ENCODE measurements around the gene DEFB108B. TPM values are rescaled to one million over a fixed set of nuclear protein-coding genes. Genes with fewer than 3 reads are reported as not detected.
A peak's percentile ranks its signal among the peaks of the same experiment; 100 is the strongest.
"Not testable (repeated sequence)": the region's sequence is repeated elsewhere in the genome, so short reads cannot be mapped to it uniquely, and the experiment has no call there.

The DEFB108B gene, protein sequence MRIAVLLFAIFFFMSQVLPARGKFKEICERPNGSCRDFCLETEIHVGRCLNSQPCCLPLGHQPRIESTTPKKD
- total RNA-seq (2021) (not detected in 3 replicates), Bru-seq, nascent RNA (not detected)
- long read RNA-seq, experiment 1 = 0 reads
- long read RNA-seq, experiment 2 = 0 reads
- long read RNA-seq, experiment 3 = 0 reads

DNA sequence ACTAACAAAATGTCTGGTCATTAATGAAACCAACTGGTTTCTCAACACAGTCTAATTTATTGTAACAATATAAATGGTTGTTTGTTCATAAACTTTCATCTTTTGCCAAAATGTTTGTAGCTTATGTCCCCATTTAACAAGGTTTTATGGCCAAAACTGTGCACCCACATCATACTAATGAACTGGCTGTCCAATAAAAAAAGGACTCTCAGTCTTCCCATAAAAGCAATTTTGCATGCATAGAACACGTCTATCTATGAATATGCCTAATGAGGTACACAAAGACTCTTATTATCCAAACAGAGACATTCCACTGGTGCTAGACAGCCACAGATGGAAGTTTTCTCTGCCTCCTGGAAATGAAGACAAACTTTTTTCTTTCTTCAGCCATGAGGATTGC is at the start of gene DEFB108B:
DEFB108B (plus strand) TSS at position 390 of the 400 bp plus-strand sequence; CDS start at position 390, 0 bp downstream.
- CTCF ChIA-PET; H3K4me1 Mint-ChIP-seq; POLR2A ChIA-PET; DNase-seq (ENCODE audit: low spot score); H3K27me3 Mint-ChIP-seq (ENCODE audit: low read depth); H3K4me3 Mint-ChIP-seq; ATAC-seq; H3K27ac Mint-ChIP-seq: not testable (repeated sequence)
- Mint-ChIP-seq H3K9me3 (peaks cover 33% of the 10 kb centered on the region), H3K36me3 (peaks cover 15% of the 10 kb centered on the region)

DNA sequence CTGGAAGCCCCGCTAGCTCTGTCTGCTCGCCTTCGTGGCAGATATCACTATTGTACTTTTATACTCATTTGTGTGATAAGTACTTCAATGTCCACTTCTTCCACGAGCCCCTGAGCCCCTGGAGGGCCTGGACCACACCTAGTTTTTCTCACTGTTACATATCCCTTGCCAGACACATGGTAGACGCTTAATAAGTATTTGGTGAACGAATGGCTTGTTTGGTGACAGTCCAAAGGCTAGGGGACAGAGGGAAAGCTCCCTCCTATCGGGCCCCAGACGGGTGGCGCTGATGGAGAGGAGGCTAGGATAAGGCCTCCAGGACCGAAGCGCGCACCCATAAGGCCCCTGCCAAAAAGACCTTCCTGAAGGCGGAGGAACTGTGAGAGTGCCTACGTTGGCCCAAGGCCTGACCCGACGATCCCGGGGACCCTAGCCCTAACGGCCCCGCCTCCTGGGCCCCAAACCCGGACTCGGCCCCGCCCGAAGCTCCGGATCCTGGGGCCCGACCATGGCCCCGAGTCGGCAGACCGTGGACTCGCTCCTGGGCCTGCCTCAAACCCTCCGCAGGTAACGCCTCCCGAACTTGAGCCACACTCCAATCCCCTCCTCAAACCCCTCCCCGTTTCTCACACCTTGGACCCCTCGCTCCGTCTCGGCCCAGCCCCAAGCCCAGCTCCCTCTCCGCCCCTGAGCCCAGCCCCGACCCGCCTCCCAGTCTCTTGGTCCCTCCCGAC is 46.7 kb upstream of the DEFB108B start:
- POLR2A ChIA-PET; H3K36me3 Mint-ChIP-seq; H3K9me3 Mint-ChIP-seq; H3K27me3 Mint-ChIP-seq (ENCODE audit: low read depth): not testable (repeated sequence)
- TF ChIP-seq FOXP1 (CRISPR knock-in tag; IDR thresholded peaks at IDR 0.05; ENCODE audit: borderline replicate concordance) = peak; percentile 18; the same call in 1 of the 2 replicates
- TF ChIP-seq, protein P1, sequence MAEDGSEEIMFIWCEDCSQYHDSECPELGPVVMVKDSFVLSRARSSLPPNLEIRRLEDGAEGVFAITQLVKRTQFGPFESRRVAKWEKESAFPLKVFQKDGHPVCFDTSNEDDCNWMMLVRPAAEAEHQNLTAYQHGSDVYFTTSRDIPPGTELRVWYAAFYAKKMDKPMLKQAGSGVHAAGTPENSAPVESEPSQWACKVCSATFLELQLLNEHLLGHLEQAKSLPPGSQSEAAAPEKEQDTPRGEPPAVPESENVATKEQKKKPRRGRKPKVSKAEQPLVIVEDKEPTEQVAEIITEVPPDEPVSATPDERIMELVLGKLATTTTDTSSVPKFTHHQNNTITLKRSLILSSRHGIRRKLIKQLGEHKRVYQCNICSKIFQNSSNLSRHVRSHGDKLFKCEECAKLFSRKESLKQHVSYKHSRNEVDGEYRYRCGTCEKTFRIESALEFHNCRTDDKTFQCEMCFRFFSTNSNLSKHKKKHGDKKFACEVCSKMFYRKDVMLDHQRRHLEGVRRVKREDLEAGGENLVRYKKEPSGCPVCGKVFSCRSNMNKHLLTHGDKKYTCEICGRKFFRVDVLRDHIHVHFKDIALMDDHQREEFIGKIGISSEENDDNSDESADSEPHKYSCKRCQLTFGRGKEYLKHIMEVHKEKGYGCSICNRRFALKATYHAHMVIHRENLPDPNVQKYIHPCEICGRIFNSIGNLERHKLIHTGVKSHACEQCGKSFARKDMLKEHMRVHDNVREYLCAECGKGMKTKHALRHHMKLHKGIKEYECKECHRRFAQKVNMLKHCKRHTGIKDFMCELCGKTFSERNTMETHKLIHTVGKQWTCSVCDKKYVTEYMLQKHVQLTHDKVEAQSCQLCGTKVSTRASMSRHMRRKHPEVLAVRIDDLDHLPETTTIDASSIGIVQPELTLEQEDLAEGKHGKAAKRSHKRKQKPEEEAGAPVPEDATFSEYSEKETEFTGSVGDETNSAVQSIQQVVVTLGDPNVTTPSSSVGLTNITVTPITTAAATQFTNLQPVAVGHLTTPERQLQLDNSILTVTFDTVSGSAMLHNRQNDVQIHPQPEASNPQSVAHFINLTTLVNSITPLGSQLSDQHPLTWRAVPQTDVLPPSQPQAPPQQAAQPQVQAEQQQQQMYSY (CRISPR knock-in tag; IDR thresholded peaks at IDR 0.05) = peak; percentile 34; the same call in 1 of the 2 replicates
- Mint-ChIP-seq H3K4me3 (peak overlapping the region; percentile 81), H3K27ac (peak overlapping the region; percentile 93), H3K4me1 (peaks cover 31% of the 10 kb centered on the region)
- ATAC-seq = peak; percentile 46
- peak; percentile 99 for DNase-seq (ENCODE audit: low spot score)
- CTCF ChIA-PET = interaction anchor here (0.6 to 1.2 kb wide), 7 partner anchors 14 to 397 kb away, joined by 3 to 8 read pairs (median 3); no protein-coding TSS in a partner anchor

DNA sequence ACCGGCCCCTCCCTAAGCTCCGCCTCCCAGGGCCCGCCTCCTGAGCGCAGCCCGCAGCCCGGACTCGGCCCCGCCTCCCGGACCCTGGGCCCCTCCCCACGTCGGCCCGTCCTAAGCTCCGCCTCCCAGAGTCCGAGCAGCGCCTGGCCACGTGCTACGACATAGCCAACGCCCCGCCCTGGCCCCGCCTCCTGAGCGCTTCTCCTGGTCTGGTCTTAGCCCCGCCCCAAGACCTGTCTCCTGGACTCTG is 46.2 kb upstream of the DEFB108B start:
- H3K36me3 Mint-ChIP-seq; H3K27me3 Mint-ChIP-seq (ENCODE audit: low read depth); POLR2A ChIA-PET; H3K9me3 Mint-ChIP-seq: not testable (repeated sequence)
- peak; percentile 94 for ATAC-seq
- Mint-ChIP-seq H3K4me3 (peak overlapping the region; percentile 94), H3K27ac (peak overlapping the region; percentile 98), H3K4me1 (peaks cover 28% of the 10 kb centered on the region)
- DNase-seq (ENCODE audit: low spot score) = peak; percentile 100
- TF ChIP-seq, protein P2, sequence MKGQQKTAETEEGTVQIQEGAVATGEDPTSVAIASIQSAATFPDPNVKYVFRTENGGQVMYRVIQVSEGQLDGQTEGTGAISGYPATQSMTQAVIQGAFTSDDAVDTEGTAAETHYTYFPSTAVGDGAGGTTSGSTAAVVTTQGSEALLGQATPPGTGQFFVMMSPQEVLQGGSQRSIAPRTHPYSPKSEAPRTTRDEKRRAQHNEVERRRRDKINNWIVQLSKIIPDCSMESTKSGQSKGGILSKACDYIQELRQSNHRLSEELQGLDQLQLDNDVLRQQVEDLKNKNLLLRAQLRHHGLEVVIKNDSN (CRISPR knock-in tag; IDR thresholded peaks at IDR 0.05) = peak; percentile 77; the same call in 1 of the 2 replicates
- TF ChIP-seq, protein P3, sequence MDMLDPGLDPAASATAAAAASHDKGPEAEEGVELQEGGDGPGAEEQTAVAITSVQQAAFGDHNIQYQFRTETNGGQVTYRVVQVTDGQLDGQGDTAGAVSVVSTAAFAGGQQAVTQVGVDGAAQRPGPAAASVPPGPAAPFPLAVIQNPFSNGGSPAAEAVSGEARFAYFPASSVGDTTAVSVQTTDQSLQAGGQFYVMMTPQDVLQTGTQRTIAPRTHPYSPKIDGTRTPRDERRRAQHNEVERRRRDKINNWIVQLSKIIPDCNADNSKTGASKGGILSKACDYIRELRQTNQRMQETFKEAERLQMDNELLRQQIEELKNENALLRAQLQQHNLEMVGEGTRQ (CRISPR knock-in tag; IDR thresholded peaks at IDR 0.05) = peak; percentile 84
- CTCF ChIA-PET = interaction anchor here (0.7 to 1.2 kb wide), 6 partner anchors 13 to 397 kb away, joined by 3 to 8 read pairs (median 3); no protein-coding TSS in a partner anchor

DNA sequence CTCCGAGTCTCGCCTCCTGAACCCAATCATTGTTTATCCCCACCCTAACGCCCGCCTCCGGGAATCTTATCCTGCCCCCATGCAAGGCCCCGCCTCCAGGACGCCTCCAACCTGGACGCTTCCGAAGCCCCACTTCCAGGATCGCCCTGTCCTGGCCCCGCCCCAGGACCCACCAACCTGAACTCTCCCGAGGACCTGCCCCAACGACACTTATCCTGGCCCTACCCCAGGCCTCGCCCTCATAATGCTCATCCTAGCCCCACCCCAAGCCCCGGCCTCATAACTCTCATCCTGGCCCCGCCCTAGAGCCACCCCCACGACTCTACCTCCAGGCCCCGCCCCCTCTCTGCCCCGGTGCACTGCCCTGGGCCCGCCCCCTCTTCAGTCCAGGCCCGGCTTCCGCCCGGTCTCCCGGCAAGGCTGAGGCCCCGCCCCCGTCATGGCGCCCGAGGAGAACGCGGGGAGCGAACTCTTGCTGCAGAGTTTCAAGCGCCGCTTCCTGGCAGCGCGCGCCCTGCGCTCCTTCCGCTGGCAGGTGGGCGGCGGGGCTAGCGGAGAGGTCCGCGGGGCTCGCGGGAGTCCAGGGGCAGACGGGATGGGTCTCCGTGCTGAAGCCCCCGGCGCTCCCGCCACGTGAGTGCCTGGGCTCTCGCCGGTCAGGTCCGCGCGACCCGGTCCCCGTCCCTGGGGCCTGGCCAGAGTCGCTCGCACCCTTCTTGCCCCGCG is 45.7 kb upstream of the DEFB108B start:
- H3K9me3 Mint-ChIP-seq = no peaks in the 10 kb centered on the region
- H3K27ac Mint-ChIP-seq = peak overlapping the region; percentile 98
- peaks cover 28% of the 10 kb centered on the region for H3K4me1 Mint-ChIP-seq
- DNase-seq (ENCODE audit: low spot score) (peak; percentile 97), ATAC-seq (peak; percentile 91)
- no peaks in the 10 kb centered on the region; the same call in none of the 2 replicates for H3K27me3 Mint-ChIP-seq (ENCODE audit: low read depth)
- H3K4me3 Mint-ChIP-seq = peak overlapping the region; percentile 94
- CTCF ChIA-PET = interaction anchor here (0.7 to 1.2 kb wide), 4 partner anchors 13 to 396 kb away, joined by 3 to 8 read pairs (median 3); no protein-coding TSS in a partner anchor
- peaks cover 3% of the 10 kb centered on the region; the same call in 1 of the 2 replicates for H3K36me3 Mint-ChIP-seq
- POLR2A ChIA-PET = no interaction called here
- TF ChIP-seq, protein P2 (CRISPR knock-in tag; IDR thresholded peaks at IDR 0.05) = 0 out of 2 replicates have a peak, but pooled peaks have one; percentile 18
- TF ChIP-seq, protein P4, sequence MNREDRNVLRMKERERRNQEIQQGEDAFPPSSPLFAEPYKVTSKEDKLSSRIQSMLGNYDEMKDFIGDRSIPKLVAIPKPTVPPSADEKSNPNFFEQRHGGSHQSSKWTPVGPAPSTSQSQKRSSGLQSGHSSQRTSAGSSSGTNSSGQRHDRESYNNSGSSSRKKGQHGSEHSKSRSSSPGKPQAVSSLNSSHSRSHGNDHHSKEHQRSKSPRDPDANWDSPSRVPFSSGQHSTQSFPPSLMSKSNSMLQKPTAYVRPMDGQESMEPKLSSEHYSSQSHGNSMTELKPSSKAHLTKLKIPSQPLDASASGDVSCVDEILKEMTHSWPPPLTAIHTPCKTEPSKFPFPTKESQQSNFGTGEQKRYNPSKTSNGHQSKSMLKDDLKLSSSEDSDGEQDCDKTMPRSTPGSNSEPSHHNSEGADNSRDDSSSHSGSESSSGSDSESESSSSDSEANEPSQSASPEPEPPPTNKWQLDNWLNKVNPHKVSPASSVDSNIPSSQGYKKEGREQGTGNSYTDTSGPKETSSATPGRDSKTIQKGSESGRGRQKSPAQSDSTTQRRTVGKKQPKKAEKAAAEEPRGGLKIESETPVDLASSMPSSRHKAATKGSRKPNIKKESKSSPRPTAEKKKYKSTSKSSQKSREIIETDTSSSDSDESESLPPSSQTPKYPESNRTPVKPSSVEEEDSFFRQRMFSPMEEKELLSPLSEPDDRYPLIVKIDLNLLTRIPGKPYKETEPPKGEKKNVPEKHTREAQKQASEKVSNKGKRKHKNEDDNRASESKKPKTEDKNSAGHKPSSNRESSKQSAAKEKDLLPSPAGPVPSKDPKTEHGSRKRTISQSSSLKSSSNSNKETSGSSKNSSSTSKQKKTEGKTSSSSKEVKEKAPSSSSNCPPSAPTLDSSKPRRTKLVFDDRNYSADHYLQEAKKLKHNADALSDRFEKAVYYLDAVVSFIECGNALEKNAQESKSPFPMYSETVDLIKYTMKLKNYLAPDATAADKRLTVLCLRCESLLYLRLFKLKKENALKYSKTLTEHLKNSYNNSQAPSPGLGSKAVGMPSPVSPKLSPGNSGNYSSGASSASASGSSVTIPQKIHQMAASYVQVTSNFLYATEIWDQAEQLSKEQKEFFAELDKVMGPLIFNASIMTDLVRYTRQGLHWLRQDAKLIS (CRISPR knock-in tag; IDR thresholded peaks at IDR 0.05; ENCODE audit: borderline replicate concordance) = 0 out of 2 replicates have a peak, but pooled peaks have one; percentile 51
- TF ChIP-seq, protein P5, sequence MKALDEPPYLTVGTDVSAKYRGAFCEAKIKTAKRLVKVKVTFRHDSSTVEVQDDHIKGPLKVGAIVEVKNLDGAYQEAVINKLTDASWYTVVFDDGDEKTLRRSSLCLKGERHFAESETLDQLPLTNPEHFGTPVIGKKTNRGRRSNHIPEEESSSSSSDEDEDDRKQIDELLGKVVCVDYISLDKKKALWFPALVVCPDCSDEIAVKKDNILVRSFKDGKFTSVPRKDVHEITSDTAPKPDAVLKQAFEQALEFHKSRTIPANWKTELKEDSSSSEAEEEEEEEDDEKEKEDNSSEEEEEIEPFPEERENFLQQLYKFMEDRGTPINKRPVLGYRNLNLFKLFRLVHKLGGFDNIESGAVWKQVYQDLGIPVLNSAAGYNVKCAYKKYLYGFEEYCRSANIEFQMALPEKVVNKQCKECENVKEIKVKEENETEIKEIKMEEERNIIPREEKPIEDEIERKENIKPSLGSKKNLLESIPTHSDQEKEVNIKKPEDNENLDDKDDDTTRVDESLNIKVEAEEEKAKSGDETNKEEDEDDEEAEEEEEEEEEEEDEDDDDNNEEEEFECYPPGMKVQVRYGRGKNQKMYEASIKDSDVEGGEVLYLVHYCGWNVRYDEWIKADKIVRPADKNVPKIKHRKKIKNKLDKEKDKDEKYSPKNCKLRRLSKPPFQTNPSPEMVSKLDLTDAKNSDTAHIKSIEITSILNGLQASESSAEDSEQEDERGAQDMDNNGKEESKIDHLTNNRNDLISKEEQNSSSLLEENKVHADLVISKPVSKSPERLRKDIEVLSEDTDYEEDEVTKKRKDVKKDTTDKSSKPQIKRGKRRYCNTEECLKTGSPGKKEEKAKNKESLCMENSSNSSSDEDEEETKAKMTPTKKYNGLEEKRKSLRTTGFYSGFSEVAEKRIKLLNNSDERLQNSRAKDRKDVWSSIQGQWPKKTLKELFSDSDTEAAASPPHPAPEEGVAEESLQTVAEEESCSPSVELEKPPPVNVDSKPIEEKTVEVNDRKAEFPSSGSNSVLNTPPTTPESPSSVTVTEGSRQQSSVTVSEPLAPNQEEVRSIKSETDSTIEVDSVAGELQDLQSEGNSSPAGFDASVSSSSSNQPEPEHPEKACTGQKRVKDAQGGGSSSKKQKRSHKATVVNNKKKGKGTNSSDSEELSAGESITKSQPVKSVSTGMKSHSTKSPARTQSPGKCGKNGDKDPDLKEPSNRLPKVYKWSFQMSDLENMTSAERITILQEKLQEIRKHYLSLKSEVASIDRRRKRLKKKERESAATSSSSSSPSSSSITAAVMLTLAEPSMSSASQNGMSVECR (CRISPR knock-in tag; IDR thresholded peaks at IDR 0.05; ENCODE audit: borderline replicate concordance) = peak; percentile 69
